GM23338 (cell line): ENCODE data around the gene TMEM125. TPM values are rescaled to one million over a fixed set of nuclear protein-coding genes. Genes with fewer than 3 reads are reported as not detected.

Experiments
- ATAC-seq: fragments of 200-7000 bp; cut with Tn5 transposase; 3 replicates; pipeline ENCODE4 v1.9.1; 2020
- DNase-seq: peaks from one replicate; pipeline ENCODE4 v3.0.0-alpha.2; 2015; ENCODE audit warnings: low spot score
- H2AFZ ChIP-seq: fragments of 200-600 bp; sonication (generic); 2 replicates; pipeline ENCODE4 v1.8.0; 2016; ENCODE audit warnings: antibody characterized with exemption, mild to moderate bottlenecking, moderate library complexity
- H3F3A ChIP-seq: fragments of 200-600 bp; sonication (generic); replicated peaks from 2 replicates; pipeline ENCODE4 v1.8.0; 2017; ENCODE audit warnings: antibody characterized with exemption, mixed run types, low read depth
- H3K27ac ChIP-seq: fragments of 200-600 bp; sonication (generic); 2 replicates; pipeline ENCODE4 v1.6.1; 2016; ENCODE audit warnings: low read depth
- H3K27me3 ChIP-seq: fragments of 200-600 bp; sonication (generic); 2 replicates; pipeline ENCODE4 v1.8.0; 2016; ENCODE audit warnings: mild to moderate bottlenecking, mixed run types, moderate library complexity; ENCODE audit not compliant: insufficient read depth
- H3K36me3 ChIP-seq: fragments of 200-600 bp; sonication (generic); 2 replicates; pipeline ENCODE4 v1.8.0; 2016; ENCODE audit warnings: mild to moderate bottlenecking; ENCODE audit not compliant: insufficient read depth
- H3K4me1 ChIP-seq: fragments of 200-600 bp; sonication (generic); 2 replicates; pipeline ENCODE4 v1.8.0; 2016; ENCODE audit warnings: mild to moderate bottlenecking, moderate library complexity; ENCODE audit not compliant: insufficient read depth
- H3K4me2 ChIP-seq: fragments of 200-600 bp; sonication (generic); 2 replicates; pipeline ENCODE4 v1.7.1; 2017; ENCODE audit warnings: mixed run types
- H3K4me3 ChIP-seq: fragments of 200-600 bp; sonication (generic); 2 replicates; pipeline ENCODE4 v1.6.1; 2016; ENCODE audit warnings: mixed run types
- H3K79me2 ChIP-seq: fragments of 200-600 bp; sonication (generic); replicated peaks from 2 replicates; pipeline ENCODE4 v1.8.0; 2017; ENCODE audit warnings: mild to moderate bottlenecking; ENCODE audit not compliant: insufficient read depth
- H3K9me2 ChIP-seq: fragments of 200-600 bp; sonication (generic); 2 replicates; pipeline ENCODE4 v1.8.0; 2017; ENCODE audit not compliant: insufficient read depth
- H4K20me1 ChIP-seq: fragments of 200-600 bp; sonication (generic); replicated peaks from 2 replicates; pipeline ENCODE4 v1.8.0; 2017; ENCODE audit warnings: mild to moderate bottlenecking; ENCODE audit not compliant: insufficient read depth
- H3K27ac Mint-ChIP-seq: 2 replicates; pipeline ENCODE4 v1.8.0; 2020; ENCODE audit warnings: inconsistent platforms, mild to moderate bottlenecking, moderate library complexity, mixed read lengths
- H3K27me3 Mint-ChIP-seq: 3 replicates; pipeline ENCODE4 v1.8.0; 2022; ENCODE audit warnings: low read depth, mild to moderate bottlenecking, moderate library complexity, mixed read lengths, inconsistent platforms; ENCODE audit not compliant: insufficient read depth, poor library complexity
- H3K36me3 Mint-ChIP-seq: 3 replicates; pipeline ENCODE4 v1.8.0; 2021; ENCODE audit warnings: low read depth, mild to moderate bottlenecking, inconsistent platforms, moderate library complexity, mixed read lengths
- H3K4me1 Mint-ChIP-seq: 3 replicates; pipeline ENCODE4 v1.8.0; 2020; ENCODE audit warnings: mild to moderate bottlenecking, inconsistent platforms, mixed read lengths
- H3K4me3 Mint-ChIP-seq: 3 replicates; pipeline ENCODE4 v1.8.0; 2021; ENCODE audit warnings: moderate library complexity, mild to moderate bottlenecking, inconsistent platforms, mixed read lengths
- H3K9me3 Mint-ChIP-seq: 3 replicates; pipeline ENCODE4 v1.8.0; 2020; ENCODE audit warnings: moderate library complexity, mild to moderate bottlenecking, inconsistent platforms, mixed read lengths
- CREB1 ChIP-seq: fragments of 250-450 bp; sonication (Bioruptor Pico); IDR thresholded peaks from 2 replicates; pipeline ENCODE4 v1.5.0; 2020; ENCODE audit warnings: low read depth, mild to moderate bottlenecking, moderate library complexity
- EZH2 ChIP-seq: fragments of 200-600 bp; sonication (generic); IDR thresholded peaks from one replicate; pipeline ENCODE4 v1.8.0; 2017; ENCODE audit warnings: antibody characterized with exemption, mild to moderate bottlenecking, low read depth; ENCODE audit not compliant: unreplicated experiment
- EZH2phosphoT487 ChIP-seq: fragments of 200-600 bp; sonication (generic); IDR thresholded peaks from one replicate; pipeline ENCODE4 v1.8.1; 2018; ENCODE audit warnings: antibody characterized with exemption; ENCODE audit not compliant: unreplicated experiment
- JUNB ChIP-seq: IDR thresholded peaks from one replicate; pipeline ENCODE4 v1.6.1; 2016; ENCODE audit warnings: antibody characterized with exemption; ENCODE audit not compliant: unreplicated experiment
- NANOG ChIP-seq: IDR thresholded peaks from 2 replicates; pipeline ENCODE4 v1.6.1; 2016; ENCODE audit warnings: antibody characterized with exemption, borderline replicate concordance
- POLR2AphosphoS5 ChIP-seq: IDR thresholded peaks from 2 replicates; pipeline ENCODE4 v1.6.1; 2016; ENCODE audit warnings: antibody characterized with exemption, low read depth
- STAT1 ChIP-seq: IDR thresholded peaks from one replicate; pipeline ENCODE4 v1.6.1; 2016; ENCODE audit warnings: antibody characterized with exemption; ENCODE audit not compliant: unreplicated experiment
- ZNF331 ChIP-seq: fragments of 250-450 bp; sonication (Bioruptor Pico); IDR thresholded peaks from 2 replicates; pipeline ENCODE4 v1.5.0; 2020; ENCODE audit warnings: low read depth, mild to moderate bottlenecking, moderate library complexity
- polyA plus RNA-seq: library from polyadenylated mRNA; unstranded; fragments of >200 nt; fragmentation: Nextera tagmentation; extraction: Ambion mirVana; gene quantifications from 2 replicates; pipeline ENCODE4 v1.2.1, GENCODE V29; 2016
- total RNA-seq: library from RNA; depleted of rRNA; stranded (reverse); fragments of >200 nt; shearing (Covaris generic); gene quantifications from 2 replicates; pipeline ENCODE4 v1.2.3, GENCODE V29; 2014
- TF ChIP-seq, protein P1 (sequence below): IDR thresholded peaks from 2 replicates; pipeline ENCODE4 v1.6.1; 2016; ENCODE audit warnings: antibody characterized with exemption
- TF ChIP-seq, protein P2 (sequence below): IDR thresholded peaks from one replicate; pipeline ENCODE4 v1.6.1; 2018; ENCODE audit warnings: antibody characterized with exemption; ENCODE audit not compliant: unreplicated experiment
- TF ChIP-seq, protein P3 (sequence below), 2 experiments: fragments of 200-600 bp in 1 of 2; sonication (generic) in 1 of 2; conservative IDR thresholded peaks; 2 replicates each; pipeline versions ENCODE4 v1.5.1 to v1.6.1; 2016 to 2017; ENCODE audit warnings: antibody characterized with exemption in 2 of 2, low read depth in 2 of 2, mild to moderate bottlenecking in 2 of 2, moderate library complexity in 1 of 2

The TMEM125 gene
- total and polyA plus RNA-seq, 2 experiments from 2014 or later, result 16.8 to 39.3 TPM

DNA sequence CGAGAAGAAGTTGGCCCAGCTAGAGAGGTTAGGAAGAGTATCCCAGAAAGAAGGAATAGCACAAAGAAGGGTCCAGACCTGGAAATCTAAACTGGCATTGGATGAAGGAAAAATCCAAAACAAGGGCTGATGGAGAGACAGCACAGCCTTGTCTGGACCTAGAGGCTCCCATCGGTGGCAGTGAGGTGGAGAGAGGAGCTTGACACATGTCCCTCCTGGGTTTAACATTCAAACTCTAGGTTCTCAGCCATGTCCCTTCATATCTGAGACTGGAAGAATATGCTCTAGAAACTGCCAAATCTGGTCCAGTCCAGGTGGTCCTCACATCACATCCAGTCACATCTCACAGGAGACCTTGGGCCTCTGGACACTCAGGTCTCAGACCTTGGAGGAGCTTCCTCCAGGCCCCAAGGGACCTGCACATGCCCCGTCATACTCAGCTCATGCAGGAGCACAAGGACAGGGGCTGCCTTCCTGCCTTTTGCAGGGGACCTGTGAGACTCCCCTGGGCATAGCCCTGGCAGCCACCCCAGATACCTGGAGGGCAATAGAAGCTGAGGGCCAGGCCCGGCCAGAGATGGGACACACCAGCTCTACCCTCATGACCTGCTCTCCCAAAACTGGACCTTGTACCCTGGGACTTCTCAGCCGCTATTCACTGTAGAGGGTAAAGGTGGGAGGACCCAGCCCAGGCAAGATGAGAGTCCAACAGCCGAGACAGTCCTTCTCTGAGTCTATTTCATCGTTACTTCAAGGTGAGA lies 7.5 kb downstream of the TMEM125 start:
- H2AFZ ChIP-seq, result no peak overlapping the region
- H3F3A ChIP-seq, result no peaks in the 10 kb centered on the region
- Mint-ChIP-seq H3K27me3 (peaks cover 2% of the 10 kb centered on the region), H3K36me3 (peaks cover 37% of the 10 kb centered on the region), H3K9me3 (no peaks in the 10 kb centered on the region; the same call in 2 of the 3 replicates), H3K4me1 (peaks cover 7% of the 10 kb centered on the region), H3K4me3 (no peak overlapping the region), H3K27ac (no peak overlapping the region)
- no peak overlapping the region for H3K4me2 ChIP-seq
- peaks cover 3% of the 10 kb centered on the region; the same call in 1 of the 2 replicates for H3K4me1 ChIP-seq
- no peak overlapping the region for H3K27ac ChIP-seq
- no peaks in the 10 kb centered on the region for H3K36me3 ChIP-seq
- DNase-seq (no peak), ATAC-seq (no peak)
- peaks cover 8% of the 10 kb centered on the region; the same call in 1 of the 2 replicates for H3K9me2 ChIP-seq
- H3K79me2 ChIP-seq, result no peaks in the 10 kb centered on the region
- H3K4me3 ChIP-seq, result no peak overlapping the region
- no peaks in the 10 kb centered on the region for H3K27me3 ChIP-seq
- H4K20me1 ChIP-seq, result no peaks in the 10 kb centered on the region
- TF ChIP-seq POLR2AphosphoS5, result no peak
- TF ChIP-seq, protein P1, sequence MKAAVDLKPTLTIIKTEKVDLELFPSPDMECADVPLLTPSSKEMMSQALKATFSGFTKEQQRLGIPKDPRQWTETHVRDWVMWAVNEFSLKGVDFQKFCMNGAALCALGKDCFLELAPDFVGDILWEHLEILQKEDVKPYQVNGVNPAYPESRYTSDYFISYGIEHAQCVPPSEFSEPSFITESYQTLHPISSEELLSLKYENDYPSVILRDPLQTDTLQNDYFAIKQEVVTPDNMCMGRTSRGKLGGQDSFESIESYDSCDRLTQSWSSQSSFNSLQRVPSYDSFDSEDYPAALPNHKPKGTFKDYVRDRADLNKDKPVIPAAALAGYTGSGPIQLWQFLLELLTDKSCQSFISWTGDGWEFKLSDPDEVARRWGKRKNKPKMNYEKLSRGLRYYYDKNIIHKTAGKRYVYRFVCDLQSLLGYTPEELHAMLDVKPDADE, result no peak
- TF ChIP-seq STAT1, result no peak
- no peak for TF ChIP-seq JUNB

DNA sequence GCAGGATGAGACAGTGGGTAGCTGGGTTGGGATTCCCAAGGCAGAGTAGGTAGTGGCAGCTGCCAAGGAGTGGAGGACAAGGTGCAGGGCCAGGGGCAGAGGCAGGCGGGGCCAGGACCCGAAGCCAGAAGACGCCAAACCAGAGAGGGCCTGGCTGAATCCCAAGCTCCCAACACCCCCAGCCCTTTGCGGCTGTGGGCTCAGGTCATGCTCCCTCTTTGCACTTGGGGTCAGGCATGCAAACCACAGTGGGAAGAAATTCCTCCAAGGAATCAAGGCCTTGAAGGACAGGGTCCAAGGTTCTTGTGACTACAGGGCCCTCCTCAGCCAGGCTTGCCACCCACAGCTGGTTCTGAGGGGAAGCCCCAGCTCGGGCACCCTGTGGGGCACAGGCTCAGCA lies 9.4 kb downstream of the TMEM125 start:
- Mint-ChIP-seq H3K9me3 (no peaks in the 10 kb centered on the region; the same call in 2 of the 3 replicates), H3K27me3 (peaks cover 2% of the 10 kb centered on the region), H3K4me1 (peaks cover 10% of the 10 kb centered on the region), H3K27ac (no peak overlapping the region), H3K36me3 (peaks cover 26% of the 10 kb centered on the region), H3K4me3 (no peak overlapping the region)
- Histone ChIP-seq H3K79me2 (no peaks in the 10 kb centered on the region), H3K27ac (no peak overlapping the region), H3K27me3 (no peaks in the 10 kb centered on the region), H3K4me3 (no peak overlapping the region), H3F3A (no peaks in the 10 kb centered on the region), H3K4me1 (peaks cover 3% of the 10 kb centered on the region; the same call in 1 of the 2 replicates), H3K4me2 (no peak overlapping the region), H3K9me2 (peaks cover 5% of the 10 kb centered on the region; the same call in 1 of the 2 replicates), H4K20me1 (no peaks in the 10 kb centered on the region), H2AFZ (no peak overlapping the region), H3K36me3 (no peaks in the 10 kb centered on the region)
- no peak for ATAC-seq
- TF ChIP-seq, protein P2, sequence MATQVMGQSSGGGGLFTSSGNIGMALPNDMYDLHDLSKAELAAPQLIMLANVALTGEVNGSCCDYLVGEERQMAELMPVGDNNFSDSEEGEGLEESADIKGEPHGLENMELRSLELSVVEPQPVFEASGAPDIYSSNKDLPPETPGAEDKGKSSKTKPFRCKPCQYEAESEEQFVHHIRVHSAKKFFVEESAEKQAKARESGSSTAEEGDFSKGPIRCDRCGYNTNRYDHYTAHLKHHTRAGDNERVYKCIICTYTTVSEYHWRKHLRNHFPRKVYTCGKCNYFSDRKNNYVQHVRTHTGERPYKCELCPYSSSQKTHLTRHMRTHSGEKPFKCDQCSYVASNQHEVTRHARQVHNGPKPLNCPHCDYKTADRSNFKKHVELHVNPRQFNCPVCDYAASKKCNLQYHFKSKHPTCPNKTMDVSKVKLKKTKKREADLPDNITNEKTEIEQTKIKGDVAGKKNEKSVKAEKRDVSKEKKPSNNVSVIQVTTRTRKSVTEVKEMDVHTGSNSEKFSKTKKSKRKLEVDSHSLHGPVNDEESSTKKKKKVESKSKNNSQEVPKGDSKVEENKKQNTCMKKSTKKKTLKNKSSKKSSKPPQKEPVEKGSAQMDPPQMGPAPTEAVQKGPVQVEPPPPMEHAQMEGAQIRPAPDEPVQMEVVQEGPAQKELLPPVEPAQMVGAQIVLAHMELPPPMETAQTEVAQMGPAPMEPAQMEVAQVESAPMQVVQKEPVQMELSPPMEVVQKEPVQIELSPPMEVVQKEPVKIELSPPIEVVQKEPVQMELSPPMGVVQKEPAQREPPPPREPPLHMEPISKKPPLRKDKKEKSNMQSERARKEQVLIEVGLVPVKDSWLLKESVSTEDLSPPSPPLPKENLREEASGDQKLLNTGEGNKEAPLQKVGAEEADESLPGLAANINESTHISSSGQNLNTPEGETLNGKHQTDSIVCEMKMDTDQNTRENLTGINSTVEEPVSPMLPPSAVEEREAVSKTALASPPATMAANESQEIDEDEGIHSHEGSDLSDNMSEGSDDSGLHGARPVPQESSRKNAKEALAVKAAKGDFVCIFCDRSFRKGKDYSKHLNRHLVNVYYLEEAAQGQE, result no peak
- TF ChIP-seq EZH2phosphoT487 (no peak), JUNB (no peak), NANOG (no peak), POLR2AphosphoS5 (no peak), EZH2 (no peak), STAT1 (no peak), ZNF331 (CRISPR knock-in tag) (no peak), CREB1 (CRISPR knock-in tag) (no peak)
- TF ChIP-seq, protein P3, sequence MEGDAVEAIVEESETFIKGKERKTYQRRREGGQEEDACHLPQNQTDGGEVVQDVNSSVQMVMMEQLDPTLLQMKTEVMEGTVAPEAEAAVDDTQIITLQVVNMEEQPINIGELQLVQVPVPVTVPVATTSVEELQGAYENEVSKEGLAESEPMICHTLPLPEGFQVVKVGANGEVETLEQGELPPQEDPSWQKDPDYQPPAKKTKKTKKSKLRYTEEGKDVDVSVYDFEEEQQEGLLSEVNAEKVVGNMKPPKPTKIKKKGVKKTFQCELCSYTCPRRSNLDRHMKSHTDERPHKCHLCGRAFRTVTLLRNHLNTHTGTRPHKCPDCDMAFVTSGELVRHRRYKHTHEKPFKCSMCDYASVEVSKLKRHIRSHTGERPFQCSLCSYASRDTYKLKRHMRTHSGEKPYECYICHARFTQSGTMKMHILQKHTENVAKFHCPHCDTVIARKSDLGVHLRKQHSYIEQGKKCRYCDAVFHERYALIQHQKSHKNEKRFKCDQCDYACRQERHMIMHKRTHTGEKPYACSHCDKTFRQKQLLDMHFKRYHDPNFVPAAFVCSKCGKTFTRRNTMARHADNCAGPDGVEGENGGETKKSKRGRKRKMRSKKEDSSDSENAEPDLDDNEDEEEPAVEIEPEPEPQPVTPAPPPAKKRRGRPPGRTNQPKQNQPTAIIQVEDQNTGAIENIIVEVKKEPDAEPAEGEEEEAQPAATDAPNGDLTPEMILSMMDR (conservative IDR thresholded peaks at IDR 0.05; ENCODE audit: low read depth in 2 of 2), result no peak
- TF ChIP-seq, protein P1, result no peak
- no peak for DNase-seq
